Hepatocyte (in vitro differentiated cells): ENCODE results near the gene RHEBL1.

Experiments used
- CTCF ChIP-seq: fragments of 200-600 bp; sonication (generic); IDR thresholded peaks from 2 replicates; pipeline ENCODE4 v1.5.1; 2016; ENCODE audit warnings: antibody characterized with exemption, mild to moderate bottlenecking; ENCODE audit not compliant: poor library complexity
- EZH2phosphoT487 ChIP-seq: fragments of 200-600 bp; sonication (generic); IDR thresholded peaks from one replicate; pipeline ENCODE4 v1.6.1; 2018; ENCODE audit warnings: antibody characterized with exemption, mild to moderate bottlenecking, low read depth, moderate library complexity; ENCODE audit not compliant: unreplicated experiment, severe bottlenecking

GRCh38 chr12:49046129-49046895 is 23.5 kb downstream of the RHEBL1 start:
- TF ChIP-seq CTCF, result no peak
- TF ChIP-seq EZH2phosphoT487, result no peak
